SK-N-SH treated with all-trans-retinoic acid at 6 μM for 48 hours (cell line): Measurements from ENCODE around the gene KLHL5.

Experiments
- ATAC-seq: fragments of 200-7000 bp; cut with Tn5 transposase; 3 replicates; pipeline ENCODE4 v1.9.1; 2020; ENCODE audit warnings: mild to moderate bottlenecking, moderate library complexity
- ARNTL ChIP-seq: fragments of 450-650 bp; formaldehyde crosslinking; IDR thresholded peaks from 2 replicates; pipeline ENCODE4 v1.5.0; 2020; ENCODE audit warnings: low read depth, mild to moderate bottlenecking, moderate library complexity, borderline replicate concordance
- BACH2 ChIP-seq: fragments of 250-450 bp; sonication (Bioruptor Pico); IDR thresholded peaks from 2 replicates; pipeline ENCODE4 v1.9.0; 2021; ENCODE audit warnings: mild to moderate bottlenecking, borderline replicate concordance
- CSDC2 ChIP-seq: fragments of 250-450 bp; sonication (Bioruptor Pico); IDR thresholded peaks from 2 replicates; pipeline ENCODE4 v1.5.0; 2020; ENCODE audit warnings: mild to moderate bottlenecking, moderate library complexity
- ESRRG ChIP-seq: fragments of 250-450 bp; sonication (Bioruptor Pico); IDR thresholded peaks from 2 replicates; pipeline ENCODE4 v1.6.1; 2021; ENCODE audit warnings: mild to moderate bottlenecking
- ISL1 ChIP-seq: fragments of 250-450 bp; sonication (Bioruptor Pico); IDR thresholded peaks from 2 replicates; pipeline ENCODE4 v2.1.2; 2022; ENCODE audit warnings: mild to moderate bottlenecking, moderate library complexity
- OSR1 ChIP-seq: fragments of 250-450 bp; sonication (Bioruptor Pico); IDR thresholded peaks from 2 replicates; pipeline ENCODE4 v1.8.0; 2022; ENCODE audit warnings: moderate library complexity, mild to moderate bottlenecking, inconsistent platforms
- RARB ChIP-seq: fragments of 250-450 bp; sonication (Bioruptor Pico); IDR thresholded peaks from 2 replicates; pipeline ENCODE4 v1.8.0; 2021; ENCODE audit warnings: mild to moderate bottlenecking, moderate library complexity
- SNAI2 ChIP-seq: fragments of 250-450 bp; sonication (Bioruptor Pico); IDR thresholded peaks from 2 replicates; pipeline ENCODE4 v1.5.0; 2020; ENCODE audit warnings: mild to moderate bottlenecking, moderate library complexity
- TCF4 ChIP-seq: fragments of 250-450 bp; sonication (Bioruptor Pico); IDR thresholded peaks from 2 replicates; pipeline ENCODE4 v1.8.0; 2021; ENCODE audit warnings: mild to moderate bottlenecking, moderate library complexity, borderline replicate concordance
- ZC3H10 ChIP-seq: fragments of 250-450 bp; sonication (Bioruptor Pico); IDR thresholded peaks from 2 replicates; pipeline ENCODE4 v1.5.1; 2021; ENCODE audit warnings: mild to moderate bottlenecking, moderate library complexity
- ZFP3 ChIP-seq: fragments of 250-450 bp; sonication (Bioruptor Pico); IDR thresholded peaks from 2 replicates; pipeline ENCODE4 v1.5.0; 2020; ENCODE audit warnings: mild to moderate bottlenecking, moderate library complexity
- ZFP30 ChIP-seq: fragments of 450-650 bp; formaldehyde crosslinking; IDR thresholded peaks from 2 replicates; pipeline ENCODE4 v1.5.0; 2022; ENCODE audit warnings: mild to moderate bottlenecking, moderate library complexity
- ZNF70 ChIP-seq: fragments of 450-650 bp; formaldehyde crosslinking; IDR thresholded peaks from 2 replicates; pipeline ENCODE4 v1.5.0; 2020; ENCODE audit warnings: mild to moderate bottlenecking, moderate library complexity
- ZNF8 ChIP-seq: fragments of 450-650 bp; formaldehyde crosslinking; IDR thresholded peaks from 2 replicates; pipeline ENCODE4 v1.5.0; 2020; ENCODE audit warnings: mild to moderate bottlenecking, moderate library complexity
- TF ChIP-seq, protein P1 (sequence below): fragments of 250-450 bp; sonication (Bioruptor Pico); IDR thresholded peaks from 2 replicates; pipeline ENCODE4 v1.8.0; 2021; ENCODE audit warnings: low read depth, mild to moderate bottlenecking, moderate library complexity, borderline replicate concordance
- TF ChIP-seq, protein P2 (sequence below): fragments of 250-450 bp; sonication (Bioruptor Pico); IDR thresholded peaks from 2 replicates; pipeline ENCODE4 v1.8.0; 2020; ENCODE audit warnings: mild to moderate bottlenecking, moderate library complexity, borderline replicate concordance
- TF ChIP-seq, protein P3 (sequence below): fragments of 250-450 bp; sonication (Bioruptor Pico); IDR thresholded peaks from 2 replicates; pipeline ENCODE4 v1.5.0; 2020; ENCODE audit warnings: mild to moderate bottlenecking, moderate library complexity
- TF ChIP-seq, protein P4 (sequence below): fragments of 250-450 bp; sonication (Bioruptor Pico); IDR thresholded peaks from 2 replicates; pipeline ENCODE4 v1.5.1; 2020; ENCODE audit warnings: low read depth, mild to moderate bottlenecking, moderate library complexity
- TF ChIP-seq, protein P5 (sequence below): fragments of 250-450 bp; sonication (Bioruptor Pico); IDR thresholded peaks from 2 replicates; pipeline ENCODE4 v1.5.1; 2021; ENCODE audit warnings: mild to moderate bottlenecking, moderate library complexity

KLHL5 gene

DNA sequence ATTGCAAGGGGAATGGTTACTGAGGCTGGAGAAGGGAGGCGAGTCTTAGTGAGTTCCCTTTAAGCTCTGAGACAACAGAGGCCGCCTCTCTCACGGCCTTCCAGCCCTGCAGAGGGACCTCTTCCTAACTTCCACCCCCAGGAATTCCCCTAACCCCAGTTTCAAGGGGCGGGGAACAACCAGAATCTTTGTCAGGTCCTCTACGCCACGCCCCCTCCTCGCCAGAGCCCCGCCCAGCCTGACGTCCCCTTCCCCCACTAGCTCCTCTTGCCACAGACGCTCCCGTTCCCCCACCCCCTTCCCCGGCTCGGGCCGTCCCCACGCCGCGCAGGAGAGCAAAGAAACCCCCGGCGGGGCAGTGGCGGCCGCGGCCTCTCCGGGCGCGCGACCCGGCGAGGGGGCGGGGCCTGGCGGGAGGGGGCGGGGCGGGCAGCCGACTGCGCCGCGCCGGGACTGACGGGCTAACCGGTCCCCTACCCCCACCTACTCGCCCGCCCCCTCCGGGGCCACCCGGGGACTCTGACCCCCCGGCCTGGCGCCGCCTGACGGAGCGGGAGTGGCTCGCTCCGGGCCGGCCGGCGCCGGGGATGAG is 17.6 kb upstream of the KLHL5 start (continued):
- TF ChIP-seq ZNF70 (CRISPR knock-in tag) = no peak

DNA sequence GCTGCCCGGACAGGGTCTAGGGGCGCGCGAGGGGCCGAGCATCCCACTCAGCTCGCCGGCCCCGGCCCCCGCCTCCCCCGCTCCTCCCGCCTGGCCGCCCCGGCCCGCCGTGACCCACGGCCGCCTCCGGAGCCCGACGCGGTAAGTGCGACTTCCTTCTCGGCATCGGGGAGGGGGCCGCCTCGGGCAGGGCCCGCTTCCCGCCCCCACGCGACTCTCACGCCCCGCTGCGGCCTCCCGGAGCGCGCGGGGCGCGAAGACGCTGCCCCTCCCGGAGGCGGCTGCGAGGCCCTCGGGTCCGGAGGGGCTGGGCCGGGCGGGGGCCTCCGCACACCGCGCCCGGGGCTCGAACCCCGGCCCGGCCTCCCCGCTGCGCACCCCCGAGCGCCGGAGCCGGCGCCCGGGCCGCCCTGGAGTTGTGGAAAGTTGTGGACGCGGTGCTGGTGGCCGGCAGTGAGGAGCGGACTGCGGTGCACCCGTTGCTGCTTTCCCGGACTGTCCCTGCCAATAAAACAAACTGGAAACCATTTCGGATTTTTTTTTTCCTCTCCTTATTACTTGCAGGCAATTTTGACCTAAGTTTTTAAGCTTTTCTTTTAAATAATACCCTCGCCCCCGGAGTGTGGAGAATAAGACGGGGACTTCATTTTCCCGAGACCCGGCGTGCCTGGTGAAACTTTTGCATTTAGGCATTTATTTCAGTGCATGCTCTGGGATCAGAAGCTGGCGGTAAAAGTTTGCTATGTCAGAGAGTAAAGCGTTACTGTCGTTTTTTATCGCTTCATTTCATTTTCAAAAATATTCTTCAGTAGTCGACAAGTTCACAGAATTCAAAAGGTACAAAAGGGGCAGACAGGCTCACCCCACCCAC is 16.8 kb upstream of the KLHL5 start:
- ATAC-seq = peak; percentile 61

DNA sequence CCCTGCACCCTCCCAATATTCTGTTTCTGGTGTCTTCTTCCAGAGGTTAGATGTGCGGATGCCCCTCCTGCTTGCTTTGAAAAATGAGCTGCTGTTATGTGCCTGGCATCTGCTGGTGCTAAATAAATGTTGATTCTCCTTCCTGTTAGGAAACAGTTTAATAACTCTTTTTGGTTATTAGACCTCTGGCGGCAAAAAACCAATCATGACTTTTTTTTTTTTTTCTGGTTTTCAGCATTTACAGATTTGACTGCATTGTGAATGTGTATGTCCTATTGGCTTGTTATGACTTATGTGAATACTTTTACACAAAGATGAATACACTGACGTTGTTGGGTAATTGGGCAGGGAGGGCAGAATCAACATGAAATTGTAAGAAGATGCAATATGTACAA is 16.2 kb upstream of the KLHL5 start:
- no peak; the same call in 2 of the 3 replicates for ATAC-seq
- TF ChIP-seq ZFP30 (CRISPR knock-in tag) = no peak
- TF ChIP-seq BACH2 (CRISPR knock-in tag) = no peak
- no peak for TF ChIP-seq ZC3H10 (CRISPR knock-in tag)
- no peak for TF ChIP-seq RARB
- no peak for TF ChIP-seq OSR1
- TF ChIP-seq, protein P1, sequence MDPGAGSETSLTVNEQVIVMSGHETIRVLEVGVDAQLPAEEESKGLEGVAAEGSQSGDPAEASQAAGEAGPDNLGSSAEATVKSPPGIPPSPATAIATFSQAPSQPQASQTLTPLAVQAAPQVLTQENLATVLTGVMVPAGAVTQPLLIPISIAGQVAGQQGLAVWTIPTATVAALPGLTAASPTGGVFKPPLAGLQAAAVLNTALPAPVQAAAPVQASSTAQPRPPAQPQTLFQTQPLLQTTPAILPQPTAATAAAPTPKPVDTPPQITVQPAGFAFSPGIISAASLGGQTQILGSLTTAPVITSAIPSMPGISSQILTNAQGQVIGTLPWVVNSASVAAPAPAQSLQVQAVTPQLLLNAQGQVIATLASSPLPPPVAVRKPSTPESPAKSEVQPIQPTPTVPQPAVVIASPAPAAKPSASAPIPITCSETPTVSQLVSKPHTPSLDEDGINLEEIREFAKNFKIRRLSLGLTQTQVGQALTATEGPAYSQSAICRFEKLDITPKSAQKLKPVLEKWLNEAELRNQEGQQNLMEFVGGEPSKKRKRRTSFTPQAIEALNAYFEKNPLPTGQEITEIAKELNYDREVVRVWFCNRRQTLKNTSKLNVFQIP (CRISPR knock-in tag) = no peak
- TF ChIP-seq TCF4 = no peak
- TF ChIP-seq ZNF8 (CRISPR knock-in tag) = no peak
- TF ChIP-seq ARNTL (CRISPR knock-in tag) = no peak
- TF ChIP-seq, protein P2, sequence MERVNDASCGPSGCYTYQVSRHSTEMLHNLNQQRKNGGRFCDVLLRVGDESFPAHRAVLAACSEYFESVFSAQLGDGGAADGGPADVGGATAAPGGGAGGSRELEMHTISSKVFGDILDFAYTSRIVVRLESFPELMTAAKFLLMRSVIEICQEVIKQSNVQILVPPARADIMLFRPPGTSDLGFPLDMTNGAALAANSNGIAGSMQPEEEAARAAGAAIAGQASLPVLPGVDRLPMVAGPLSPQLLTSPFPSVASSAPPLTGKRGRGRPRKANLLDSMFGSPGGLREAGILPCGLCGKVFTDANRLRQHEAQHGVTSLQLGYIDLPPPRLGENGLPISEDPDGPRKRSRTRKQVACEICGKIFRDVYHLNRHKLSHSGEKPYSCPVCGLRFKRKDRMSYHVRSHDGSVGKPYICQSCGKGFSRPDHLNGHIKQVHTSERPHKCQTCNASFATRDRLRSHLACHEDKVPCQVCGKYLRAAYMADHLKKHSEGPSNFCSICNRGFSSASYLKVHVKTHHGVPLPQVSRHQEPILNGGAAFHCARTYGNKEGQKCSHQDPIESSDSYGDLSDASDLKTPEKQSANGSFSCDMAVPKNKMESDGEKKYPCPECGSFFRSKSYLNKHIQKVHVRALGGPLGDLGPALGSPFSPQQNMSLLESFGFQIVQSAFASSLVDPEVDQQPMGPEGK (CRISPR knock-in tag) = no peak
- TF ChIP-seq ZFP3 = no peak
- no peak for TF ChIP-seq SNAI2

More for the DNA sequence above, 16.8 kb upstream of the KLHL5 start:
- TF ChIP-seq TCF4 (no peak), ZFP30 (CRISPR knock-in tag) (no peak), ZC3H10 (CRISPR knock-in tag) (no peak), ZNF70 (CRISPR knock-in tag) (no peak), ZNF8 (CRISPR knock-in tag) (no peak), ISL1 (CRISPR knock-in tag) (no peak), CSDC2 (no peak), ESRRG (CRISPR knock-in tag) (no peak)
- TF ChIP-seq, protein P3, sequence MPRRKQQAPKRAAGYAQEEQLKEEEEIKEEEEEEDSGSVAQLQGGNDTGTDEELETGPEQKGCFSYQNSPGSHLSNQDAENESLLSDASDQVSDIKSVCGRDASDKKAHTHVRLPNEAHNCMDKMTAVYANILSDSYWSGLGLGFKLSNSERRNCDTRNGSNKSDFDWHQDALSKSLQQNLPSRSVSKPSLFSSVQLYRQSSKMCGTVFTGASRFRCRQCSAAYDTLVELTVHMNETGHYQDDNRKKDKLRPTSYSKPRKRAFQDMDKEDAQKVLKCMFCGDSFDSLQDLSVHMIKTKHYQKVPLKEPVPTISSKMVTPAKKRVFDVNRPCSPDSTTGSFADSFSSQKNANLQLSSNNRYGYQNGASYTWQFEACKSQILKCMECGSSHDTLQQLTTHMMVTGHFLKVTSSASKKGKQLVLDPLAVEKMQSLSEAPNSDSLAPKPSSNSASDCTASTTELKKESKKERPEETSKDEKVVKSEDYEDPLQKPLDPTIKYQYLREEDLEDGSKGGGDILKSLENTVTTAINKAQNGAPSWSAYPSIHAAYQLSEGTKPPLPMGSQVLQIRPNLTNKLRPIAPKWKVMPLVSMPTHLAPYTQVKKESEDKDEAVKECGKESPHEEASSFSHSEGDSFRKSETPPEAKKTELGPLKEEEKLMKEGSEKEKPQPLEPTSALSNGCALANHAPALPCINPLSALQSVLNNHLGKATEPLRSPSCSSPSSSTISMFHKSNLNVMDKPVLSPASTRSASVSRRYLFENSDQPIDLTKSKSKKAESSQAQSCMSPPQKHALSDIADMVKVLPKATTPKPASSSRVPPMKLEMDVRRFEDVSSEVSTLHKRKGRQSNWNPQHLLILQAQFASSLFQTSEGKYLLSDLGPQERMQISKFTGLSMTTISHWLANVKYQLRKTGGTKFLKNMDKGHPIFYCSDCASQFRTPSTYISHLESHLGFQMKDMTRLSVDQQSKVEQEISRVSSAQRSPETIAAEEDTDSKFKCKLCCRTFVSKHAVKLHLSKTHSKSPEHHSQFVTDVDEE (CRISPR knock-in tag) = no peak
- TF ChIP-seq, protein P1 (CRISPR knock-in tag) = no peak
- TF ChIP-seq, protein P4, sequence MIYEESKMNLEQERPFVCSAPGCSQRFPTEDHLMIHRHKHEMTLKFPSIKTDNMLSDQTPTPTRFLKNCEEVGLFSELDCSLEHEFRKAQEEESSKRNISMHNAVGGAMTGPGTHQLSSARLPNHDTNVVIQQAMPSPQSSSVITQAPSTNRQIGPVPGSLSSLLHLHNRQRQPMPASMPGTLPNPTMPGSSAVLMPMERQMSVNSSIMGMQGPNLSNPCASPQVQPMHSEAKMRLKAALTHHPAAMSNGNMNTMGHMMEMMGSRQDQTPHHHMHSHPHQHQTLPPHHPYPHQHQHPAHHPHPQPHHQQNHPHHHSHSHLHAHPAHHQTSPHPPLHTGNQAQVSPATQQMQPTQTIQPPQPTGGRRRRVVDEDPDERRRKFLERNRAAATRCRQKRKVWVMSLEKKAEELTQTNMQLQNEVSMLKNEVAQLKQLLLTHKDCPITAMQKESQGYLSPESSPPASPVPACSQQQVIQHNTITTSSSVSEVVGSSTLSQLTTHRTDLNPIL = no peak

DNA sequence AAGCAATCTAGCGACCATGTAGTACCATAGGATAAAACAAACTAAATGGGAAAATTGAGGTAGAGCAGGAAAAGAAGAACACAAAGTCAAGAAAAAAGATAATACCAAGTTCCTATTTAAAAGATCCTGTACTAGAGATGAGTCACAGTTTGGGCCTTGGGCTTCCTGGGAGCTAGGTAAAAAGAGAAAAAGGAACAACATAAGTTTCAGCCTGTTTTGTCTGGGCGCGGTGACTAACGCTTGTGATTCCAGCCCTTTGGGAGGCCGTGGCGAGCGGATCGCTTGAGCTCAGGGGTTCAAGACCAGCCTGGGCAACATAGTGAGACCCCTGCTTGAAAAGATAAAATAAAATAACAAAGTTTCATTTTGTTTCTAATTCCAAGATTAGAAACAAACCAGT is 15.8 kb upstream of the KLHL5 start:
- ATAC-seq = no peak
- TF ChIP-seq SNAI2 (no peak), BACH2 (CRISPR knock-in tag) (no peak), ZC3H10 (CRISPR knock-in tag) (no peak), ARNTL (CRISPR knock-in tag) (no peak), ZNF70 (CRISPR knock-in tag) (no peak)
- TF ChIP-seq, protein P2 (CRISPR knock-in tag) = no peak
- TF ChIP-seq, protein P4 = no peak
- TF ChIP-seq, protein P5, sequence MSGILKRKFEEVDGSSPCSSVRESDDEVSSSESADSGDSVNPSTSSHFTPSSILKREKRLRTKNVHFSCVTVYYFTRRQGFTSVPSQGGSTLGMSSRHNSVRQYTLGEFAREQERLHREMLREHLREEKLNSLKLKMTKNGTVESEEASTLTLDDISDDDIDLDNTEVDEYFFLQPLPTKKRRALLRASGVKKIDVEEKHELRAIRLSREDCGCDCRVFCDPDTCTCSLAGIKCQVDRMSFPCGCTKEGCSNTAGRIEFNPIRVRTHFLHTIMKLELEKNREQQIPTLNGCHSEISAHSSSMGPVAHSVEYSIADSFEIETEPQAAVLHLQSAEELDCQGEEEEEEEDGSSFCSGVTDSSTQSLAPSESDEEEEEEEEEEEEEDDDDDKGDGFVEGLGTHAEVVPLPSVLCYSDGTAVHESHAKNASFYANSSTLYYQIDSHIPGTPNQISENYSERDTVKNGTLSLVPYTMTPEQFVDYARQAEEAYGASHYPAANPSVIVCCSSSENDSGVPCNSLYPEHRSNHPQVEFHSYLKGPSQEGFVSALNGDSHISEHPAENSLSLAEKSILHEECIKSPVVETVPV (CRISPR knock-in tag) = no peak
